ENCODE data around the gene RAB5B.
A peak's percentile ranks its signal among the peaks of the same experiment; 100 is the strongest.
"Not testable (repeated sequence)": the region's sequence is repeated elsewhere in the genome, so short reads cannot be mapped to it uniquely, and the experiment has no call there.

RAB5B gene

DNA sequence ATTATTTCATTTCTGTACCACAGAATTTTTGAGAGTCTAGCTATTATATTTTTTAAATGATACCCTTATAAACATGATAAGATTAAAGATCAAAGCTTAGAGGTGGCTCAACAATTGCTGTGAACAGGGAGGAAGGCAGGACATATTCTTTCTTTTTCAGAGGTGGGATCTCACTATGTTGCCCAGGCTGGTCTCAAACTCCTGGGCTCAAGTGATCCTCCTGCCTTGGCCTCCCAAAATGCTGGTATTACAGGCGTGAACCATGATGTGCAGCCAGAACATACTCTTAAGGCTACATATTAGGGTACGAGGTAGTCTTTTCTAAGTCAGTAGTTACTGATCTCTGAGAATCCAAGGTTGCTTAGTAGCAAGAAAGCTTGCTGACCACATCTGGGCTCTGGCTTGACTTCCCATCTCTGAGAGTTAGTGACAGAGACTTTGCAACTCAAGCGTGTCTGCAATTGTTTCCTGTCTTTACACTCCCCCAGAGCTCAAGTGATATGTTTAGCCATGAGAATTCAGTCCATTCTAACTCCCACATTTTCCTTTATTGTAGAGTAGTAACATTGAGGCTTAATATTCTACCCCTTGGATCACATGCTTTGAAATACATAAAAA lies 8.6 kb downstream of the RAB5B start:
- no peak for DNase-seq (ENCODE audit: low spot score)

- DNase-seq (ENCODE audit: low spot score), result no peak
Measured at GRCh38 chr12:55983232-55983842, 9.5 kb downstream of the RAB5B start.

GRCh38 chr12:55984861-55985260 lies 11.0 kb downstream of the RAB5B start:
- DNase-seq (ENCODE audit: low spot score), result no peak

DNA sequence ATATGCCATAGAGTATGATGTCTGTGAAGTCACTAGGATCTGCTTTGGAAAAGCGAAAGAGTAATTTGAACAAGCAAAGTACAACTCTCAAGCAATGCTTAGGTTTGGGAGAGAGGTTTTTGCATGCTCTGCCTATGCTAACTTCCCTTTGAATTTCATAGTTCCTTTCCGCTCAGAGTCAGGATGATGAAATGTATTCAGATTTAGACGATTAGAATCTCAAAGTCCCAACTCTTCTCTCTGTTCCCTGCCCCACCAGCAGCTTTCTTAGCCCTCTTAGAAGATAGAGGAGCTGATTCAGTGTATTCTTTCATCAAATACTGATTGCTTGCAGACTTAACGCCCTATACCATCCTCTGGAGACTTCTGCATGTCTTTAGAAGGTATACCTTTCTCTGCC lies 11.5 kb downstream of the RAB5B start:
- no peak for DNase-seq (ENCODE audit: low spot score)

GRCh38 chr12:55985976-55986375 lies 12.1 kb downstream of the RAB5B start:
- not testable (repeated sequence) for DNase-seq (ENCODE audit: low spot score)

- no peak for DNase-seq (ENCODE audit: low spot score)
Measured at GRCh38 chr12:55991110-55991509, 17.2 kb downstream of the RAB5B start.

GRCh38 chr12:55993230-55993853 lies 19.5 kb downstream of the RAB5B start:
- no peak for DNase-seq (ENCODE audit: low spot score)

GRCh38 chr12:55995366-55995765 lies 21.5 kb downstream of the RAB5B start:
- DNase-seq (ENCODE audit: low spot score), result no peak

- DNase-seq (ENCODE audit: low spot score), result peak; percentile 67
Measured at GRCh38 chr12:55996201-55996714, 22.4 kb downstream of the RAB5B start.

DNA sequence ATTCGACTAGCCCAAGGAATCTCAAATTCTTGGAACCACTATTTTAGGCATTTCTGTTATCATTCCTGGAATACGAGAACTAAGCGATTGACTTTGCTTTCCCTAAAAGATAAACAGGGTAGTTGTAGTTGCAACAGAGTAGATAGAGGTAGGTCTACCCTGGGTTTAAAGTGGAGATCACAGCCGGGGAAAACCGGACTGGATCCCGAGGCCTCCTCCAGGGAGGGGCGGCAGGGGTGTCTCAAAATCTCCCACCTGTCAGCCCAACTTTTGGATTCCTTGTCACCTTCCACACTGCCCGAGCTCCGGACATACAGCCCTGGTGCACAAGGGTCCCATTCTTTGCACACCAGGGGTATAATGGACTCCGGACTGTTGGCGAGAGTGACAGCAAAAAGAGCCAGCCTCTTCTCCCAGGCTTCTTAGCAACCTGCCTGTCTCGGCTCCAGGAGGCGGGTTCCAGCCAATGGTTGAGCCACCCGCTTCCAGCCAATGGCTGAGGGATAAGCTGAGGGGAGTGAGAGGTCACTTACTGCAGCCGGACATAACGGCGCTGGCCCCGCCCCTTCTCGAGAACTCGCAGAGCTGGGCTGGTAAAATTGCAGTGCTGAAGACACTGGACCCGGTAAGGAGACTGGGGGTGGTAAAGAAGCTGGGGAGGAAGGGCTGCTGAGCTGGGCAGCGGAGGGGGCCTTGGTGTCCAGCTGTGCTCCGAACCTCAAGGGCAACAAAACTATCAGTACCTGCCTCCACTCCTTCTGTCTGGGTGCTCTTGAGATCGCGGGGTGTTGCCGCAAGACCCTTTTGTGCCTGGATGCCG lies 23.0 kb downstream of the RAB5B start, which contains the start of gene SUOX:
Gene SUOX (plus strand): TSS at position 562 of the 820 bp plus-strand sequence. CDS start 4,946 bp downstream, outside the sequence.
- peak; percentile 99 for DNase-seq (ENCODE audit: low spot score)

DNA sequence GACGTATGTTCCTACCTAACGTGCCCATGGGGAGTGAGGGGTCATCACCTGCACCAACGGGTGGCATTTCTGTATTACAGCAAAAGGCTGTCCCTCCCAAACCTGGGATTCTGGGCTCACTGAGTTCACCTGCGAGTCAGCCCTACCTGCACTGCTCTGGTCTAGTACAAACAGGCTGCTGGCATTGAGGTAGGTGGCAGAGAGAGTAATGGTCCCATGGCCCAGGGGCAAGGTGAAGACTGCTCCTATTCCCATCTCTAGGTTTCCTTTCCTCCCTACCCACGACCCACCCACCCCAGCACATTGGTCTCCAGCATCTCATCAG lies 23.6 kb downstream of the RAB5B start:
- no peak for DNase-seq (ENCODE audit: low spot score)

- not testable (repeated sequence) for DNase-seq (ENCODE audit: low spot score)
Measured at GRCh38 chr12:55999522-55999921, 25.6 kb downstream of the RAB5B start.

DNA sequence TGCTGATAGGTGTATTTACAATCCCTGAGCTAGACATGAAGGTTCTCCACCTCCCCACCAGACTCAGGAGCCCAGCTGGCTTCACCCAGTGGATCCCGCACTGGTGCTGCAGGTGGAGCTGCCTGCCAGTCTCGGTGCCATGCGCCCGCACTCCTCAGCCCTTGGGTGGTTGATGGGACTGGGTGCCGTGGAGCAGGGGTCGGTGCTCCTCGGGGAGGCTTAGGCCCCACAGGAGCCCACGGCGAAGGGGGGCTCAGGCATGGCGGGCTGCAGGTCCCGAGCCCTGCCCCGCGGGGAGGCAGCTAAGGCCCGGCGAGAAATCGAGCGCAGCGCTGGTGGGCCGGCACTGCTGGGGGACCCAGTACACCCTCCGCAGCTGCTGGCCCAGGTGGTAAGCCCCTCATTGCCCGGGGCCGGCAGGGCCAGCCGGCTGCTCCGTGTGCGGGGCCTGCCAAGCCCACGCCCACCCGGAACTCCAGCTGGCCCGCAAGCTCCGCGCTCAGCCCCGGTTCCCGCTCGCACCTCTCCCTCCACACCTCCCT lies 26.2 kb downstream of the RAB5B start:
- DNase-seq (ENCODE audit: low spot score), result not testable (repeated sequence)

DNA sequence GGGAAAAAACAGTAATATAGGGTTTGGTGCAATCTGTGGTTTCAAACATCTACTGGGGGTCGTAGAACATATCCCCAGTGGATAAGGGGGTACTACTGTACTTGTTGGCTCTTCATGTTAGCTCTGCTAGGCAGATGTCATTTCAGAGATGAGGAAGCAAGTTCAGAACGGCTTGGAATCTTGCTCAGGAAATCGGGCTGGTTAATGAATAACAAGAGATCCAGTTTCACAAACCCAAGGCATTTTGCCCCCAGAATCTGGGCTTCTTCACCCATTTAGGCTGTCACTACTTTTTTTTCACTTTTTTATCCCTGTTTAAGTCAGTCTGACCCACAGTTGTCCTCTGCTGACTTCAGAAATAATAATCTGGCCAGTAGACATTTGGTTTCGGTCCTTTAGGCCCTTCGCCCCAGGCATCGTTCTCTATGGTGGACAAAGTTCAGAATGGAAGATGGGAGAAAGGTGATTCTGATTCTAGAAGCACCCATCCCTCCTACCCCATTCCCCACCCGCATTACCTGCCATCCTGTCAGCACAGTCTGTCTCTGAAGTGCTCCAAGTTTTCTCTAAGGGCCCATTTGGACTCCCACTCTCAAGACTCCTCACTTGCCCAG lies 27.7 kb downstream of the RAB5B start:
- DNase-seq (ENCODE audit: low spot score), result no peak

GRCh38 chr12:56003376-56003775 lies 29.5 kb downstream of the RAB5B start:
- not testable (repeated sequence) for DNase-seq (ENCODE audit: low spot score)

DNA sequence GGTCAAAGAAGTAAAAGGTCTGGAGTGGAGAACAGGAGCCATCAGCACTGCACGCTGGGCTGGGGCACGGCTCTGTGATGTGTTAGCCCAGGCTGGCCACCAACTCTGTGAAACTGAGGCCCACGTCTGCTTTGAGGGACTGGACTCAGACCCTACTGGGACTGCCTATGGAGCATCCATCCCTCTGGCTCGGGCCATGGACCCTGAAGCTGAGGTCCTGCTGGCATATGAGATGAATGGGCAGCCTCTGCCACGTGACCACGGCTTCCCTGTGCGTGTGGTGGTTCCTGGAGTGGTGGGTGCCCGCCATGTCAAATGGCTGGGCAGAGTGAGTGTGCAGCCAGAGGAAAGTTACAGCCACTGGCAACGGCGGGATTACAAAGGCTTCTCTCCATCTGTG lies 30.3 kb downstream of the RAB5B start:
- DNase-seq (ENCODE audit: low spot score), result no peak

DNA sequence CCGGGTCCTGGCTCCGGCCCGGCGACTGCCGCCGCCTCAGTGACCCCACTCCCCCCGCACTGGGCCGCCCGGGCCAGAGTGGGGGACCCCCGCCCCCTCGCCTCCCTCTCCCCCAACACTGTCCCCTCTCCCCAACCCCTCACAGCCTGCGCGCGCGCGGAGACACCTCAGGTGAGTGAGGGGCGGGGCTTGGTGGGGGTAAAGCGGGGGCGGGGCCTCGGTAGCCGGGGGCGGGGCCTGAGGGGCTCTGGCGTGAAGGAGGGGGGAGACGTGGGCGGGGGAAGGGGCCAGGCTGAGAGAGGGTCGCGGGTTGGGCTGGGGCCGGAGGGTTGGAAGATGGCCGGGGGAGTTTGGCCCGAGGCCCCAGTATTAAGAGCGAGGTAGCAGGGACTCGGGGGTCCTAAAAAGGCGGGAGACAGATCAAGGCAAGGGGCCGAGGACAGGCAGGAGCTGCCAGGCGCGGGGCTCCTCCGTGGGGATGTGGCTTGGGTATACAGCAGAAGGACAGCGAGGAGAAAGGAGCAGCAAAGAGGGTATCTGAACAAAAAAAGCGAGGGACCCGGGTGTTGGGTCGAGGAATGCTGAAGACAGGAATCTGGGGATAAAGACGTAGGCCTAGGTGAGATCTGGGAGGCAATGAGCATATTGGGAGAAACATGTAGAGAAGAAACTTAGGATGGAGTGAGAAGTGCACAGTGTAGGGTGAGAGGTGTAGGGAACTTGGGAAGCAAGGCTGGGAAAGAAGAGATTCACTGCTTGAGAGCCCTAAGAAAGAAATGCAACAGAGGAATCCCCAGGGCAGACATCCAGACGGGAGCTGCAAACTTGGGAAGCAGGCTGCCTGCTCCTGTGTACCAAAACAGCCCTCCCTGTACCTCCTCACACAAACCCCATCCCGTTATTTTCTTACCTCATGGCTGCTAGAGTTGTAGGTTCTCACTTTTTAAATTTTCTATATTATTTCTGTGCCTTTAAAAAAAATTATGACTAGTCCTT lies 34.0 kb downstream of the RAB5B start:
- DNase-seq (ENCODE audit: low spot score), result peak; percentile 87

DNA sequence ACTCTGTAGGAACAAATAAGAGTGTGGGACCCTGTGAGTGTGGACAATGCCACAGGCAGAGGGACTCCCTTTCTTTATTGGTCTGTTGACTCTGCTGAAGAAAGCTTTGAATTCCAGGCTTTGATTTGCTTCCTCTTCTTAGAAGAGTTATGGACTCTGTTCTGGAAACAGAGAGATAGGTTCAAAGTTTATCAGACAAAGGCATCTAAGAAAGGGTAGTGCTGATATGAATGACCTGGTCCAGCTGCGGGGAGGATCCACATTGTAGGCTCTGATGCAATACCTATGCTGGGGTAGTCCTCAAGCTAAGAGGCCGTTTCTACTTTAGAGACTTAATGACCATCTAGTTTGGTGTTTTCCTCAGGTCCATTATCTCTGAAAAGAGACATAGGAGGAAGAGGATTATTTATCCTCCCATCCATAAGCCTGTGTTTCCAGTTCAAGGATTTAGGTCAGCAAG lies 36.3 kb downstream of the RAB5B start:
- DNase-seq (ENCODE audit: low spot score), result no peak

GRCh38 chr12:56011509-56012090 lies 37.7 kb downstream of the RAB5B start:
- DNase-seq (ENCODE audit: low spot score), result no peak

DNA sequence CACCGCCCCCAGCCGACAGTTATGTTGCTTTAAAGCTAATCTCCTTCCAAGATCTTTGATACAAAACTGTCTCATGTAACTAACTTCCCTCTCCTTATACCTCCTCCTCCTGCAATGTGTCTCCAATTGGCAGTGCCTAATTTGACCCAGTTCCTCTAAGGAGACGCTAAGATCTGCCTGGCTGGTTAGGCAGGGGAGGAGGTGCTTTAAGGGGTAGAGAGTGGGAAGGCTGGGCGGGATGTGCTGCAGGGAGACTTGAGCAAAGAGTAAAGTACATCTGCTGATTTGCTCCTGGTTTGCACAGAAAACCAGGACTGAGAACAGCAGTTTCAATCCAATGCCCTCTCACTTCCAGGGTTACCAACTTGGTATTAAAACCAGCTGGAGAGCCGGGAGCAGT lies 39.6 kb downstream of the RAB5B start:
- DNase-seq (ENCODE audit: low spot score), result no peak
